MM.1S (cell line): ENCODE measurements around the gene SF3A2.

ENCODE experiments used
- DNase-seq: peaks from one replicate; pipeline ENCODE4 v3.0.0-alpha.2; 2015
- H2AFZ ChIP-seq: fragments of 300-600 bp; sonication (generic); 2 replicates; pipeline ENCODE4 v1.6.0; 2016; ENCODE audit warnings: antibody characterized with exemption, low read length
- H3F3A ChIP-seq: fragments of 300-600 bp; sonication (generic); 2 replicates; pipeline ENCODE4 v1.6.1; 2016; ENCODE audit warnings: mild to moderate bottlenecking, antibody characterized with exemption, low read length, moderate library complexity, mixed read lengths; ENCODE audit not compliant: insufficient read depth
- H3K27ac ChIP-seq: fragments of 300-600 bp; sonication (generic); 2 replicates; pipeline ENCODE4 v1.5.1; 2016; ENCODE audit warnings: mild to moderate bottlenecking, low read length
- H3K27me3 ChIP-seq: fragments of 300-600 bp; sonication (generic); replicated peaks from 2 replicates; pipeline ENCODE4 v1.6.0; 2016; ENCODE audit warnings: low read length; ENCODE audit not compliant: insufficient read depth
- H3K36me3 ChIP-seq: fragments of 300-600 bp; sonication (generic); replicated peaks from 2 replicates; pipeline ENCODE4 v1.6.1; 2016; ENCODE audit warnings: mild to moderate bottlenecking, low read length, mixed read lengths; ENCODE audit not compliant: insufficient read depth
- H3K4me1 ChIP-seq: fragments of 300-600 bp; sonication (generic); 2 replicates; pipeline ENCODE4 v1.6.1; 2016; ENCODE audit warnings: low read length, mixed read lengths
- H3K4me2 ChIP-seq: fragments of 300-600 bp; sonication (generic); 2 replicates; pipeline ENCODE4 v1.6.0; 2016; ENCODE audit warnings: low read depth, low read length
- H3K4me3 ChIP-seq: fragments of 300-600 bp; sonication (generic); 2 replicates; pipeline ENCODE4 v1.5.1; 2016; ENCODE audit warnings: low read length, mixed read lengths
- H3K79me2 ChIP-seq: fragments of 300-600 bp; sonication (generic); 2 replicates; pipeline ENCODE4 v1.6.1; 2016; ENCODE audit warnings: mixed run types, low read length, mixed read lengths
- H3K9ac ChIP-seq: fragments of 300-600 bp; sonication (generic); 2 replicates; pipeline ENCODE4 v1.6.1; 2016; ENCODE audit warnings: low read length, mixed read lengths
- H3K9me2 ChIP-seq: fragments of 300-600 bp; sonication (generic); replicated peaks from 2 replicates; pipeline ENCODE4 v1.6.1; 2016; ENCODE audit warnings: mild to moderate bottlenecking, low read length, mixed read lengths; ENCODE audit not compliant: insufficient read depth
- H3K9me3 ChIP-seq: fragments of 300-600 bp; sonication (generic); replicated peaks from 2 replicates; pipeline ENCODE4 v1.6.1; 2016; ENCODE audit warnings: mild to moderate bottlenecking, low read length, mixed read lengths; ENCODE audit not compliant: insufficient read depth
- H4K20me1 ChIP-seq: fragments of 300-600 bp; sonication (generic); 2 replicates; pipeline ENCODE4 v1.6.1; 2016; ENCODE audit warnings: mild to moderate bottlenecking, low read length, moderate library complexity, mixed read lengths; ENCODE audit not compliant: insufficient read depth
- CTCF ChIP-seq: fragments of 300-600 bp; sonication (generic); IDR thresholded peaks from 2 replicates; pipeline ENCODE4 v1.5.1; 2016; ENCODE audit warnings: antibody characterized with exemption, low read length, mixed read lengths
- EZH2 ChIP-seq: fragments of 300-600 bp; sonication (generic); optimal IDR thresholded peaks from 2 replicates; pipeline ENCODE3; 2017; ENCODE audit warnings: low read depth, mild to moderate bottlenecking, antibody characterized with exemption, low read length, mixed read lengths
- EZH2phosphoT487 ChIP-seq: fragments of 300-600 bp; sonication (generic); IDR thresholded peaks from 2 replicates; pipeline ENCODE4 v1.6.1; 2018; ENCODE audit warnings: antibody characterized with exemption, low read length

Gene SF3A2

GRCh38 chr19:2269244-2270156 is 32.9 kb downstream of the SF3A2 start:
- TF ChIP-seq CTCF = peak; percentile 25; the same call in 1 of the 2 replicates
- TF ChIP-seq EZH2phosphoT487 = no peak
- H3K27me3 ChIP-seq = no peaks in the 10 kb centered on the region
- peaks cover 38% of the 10 kb centered on the region for H4K20me1 ChIP-seq
- H3K4me2 ChIP-seq = peak overlapping the region; percentile 90; the same call in 1 of the 2 replicates
- no peaks in the 10 kb centered on the region for H3K9me2 ChIP-seq
- H3K9ac ChIP-seq = peak overlapping the region; percentile 97
- H3K4me1 ChIP-seq = peaks cover 40% of the 10 kb centered on the region
- peaks cover 64% of the 10 kb centered on the region for H3K79me2 ChIP-seq
- peak; percentile 98 for DNase-seq
- H2AFZ ChIP-seq = peak overlapping the region; percentile 68
- H3K4me3 ChIP-seq = peak overlapping the region; percentile 98
- H3K36me3 ChIP-seq = peaks cover 17% of the 10 kb centered on the region
- H3K27ac ChIP-seq = peak overlapping the region; percentile 83
- peaks cover 53% of the 10 kb centered on the region for H3F3A ChIP-seq
- H3K9me3 ChIP-seq = no peaks in the 10 kb centered on the region

DNA sequence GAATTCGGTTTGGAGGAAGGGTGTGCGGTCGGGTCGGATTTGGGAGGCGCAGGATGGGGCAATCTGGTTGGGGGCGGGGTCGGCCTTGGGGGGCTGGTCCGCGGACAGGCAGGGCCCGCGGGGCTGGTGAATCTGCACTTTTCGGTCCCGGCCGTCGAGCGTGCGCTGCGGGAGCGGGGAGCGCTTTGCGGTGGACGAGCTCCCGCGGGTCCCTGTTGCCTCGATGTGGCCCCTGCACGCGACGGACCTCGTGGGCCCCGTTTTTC is 33.5 kb downstream of the SF3A2 start:
- Histone ChIP-seq H3K9me3 (no peaks in the 10 kb centered on the region), H3K79me2 (peaks cover 68% of the 10 kb centered on the region), H3F3A (peaks cover 53% of the 10 kb centered on the region), H3K9ac (peak overlapping the region; percentile 97), H3K4me2 (peak overlapping the region; percentile 79), H3K27ac (peak overlapping the region; percentile 83), H3K36me3 (peaks cover 17% of the 10 kb centered on the region), H3K9me2 (no peaks in the 10 kb centered on the region), H2AFZ (no peak overlapping the region), H3K27me3 (no peaks in the 10 kb centered on the region), H3K4me3 (peak overlapping the region; percentile 98), H4K20me1 (peaks cover 38% of the 10 kb centered on the region), H3K4me1 (peaks cover 40% of the 10 kb centered on the region)
- no peak for TF ChIP-seq CTCF
- TF ChIP-seq EZH2phosphoT487 = no peak
- TF ChIP-seq EZH2 = no peak
- DNase-seq = peak; percentile 46

- peak overlapping the region; percentile 97 for H3K9ac ChIP-seq
- no peak overlapping the region for H2AFZ ChIP-seq
- H3K9me3 ChIP-seq = no peaks in the 10 kb centered on the region
- no peak for TF ChIP-seq CTCF
- no peak for TF ChIP-seq EZH2phosphoT487
- TF ChIP-seq EZH2 = no peak
- peaks cover 40% of the 10 kb centered on the region for H3K4me1 ChIP-seq
- peaks cover 38% of the 10 kb centered on the region for H4K20me1 ChIP-seq
- H3K27me3 ChIP-seq = no peaks in the 10 kb centered on the region
- H3K79me2 ChIP-seq = peaks cover 72% of the 10 kb centered on the region
- peak overlapping the region; percentile 83 for H3K27ac ChIP-seq
- H3K4me2 ChIP-seq = peak overlapping the region; percentile 91
- H3F3A ChIP-seq = peaks cover 53% of the 10 kb centered on the region
- H3K9me2 ChIP-seq = no peaks in the 10 kb centered on the region
- peak; percentile 52 for DNase-seq
- peak overlapping the region; percentile 98 for H3K4me3 ChIP-seq
- H3K36me3 ChIP-seq = peaks cover 17% of the 10 kb centered on the region
Observed at GRCh38 chr19:2270423-2271233, 34.0 kb downstream of the SF3A2 start.
